GM23338 (cell line): ENCODE results near the gene SF3A1.

Source experiments
- CREB1 ChIP-seq: fragments of 250-450 bp; sonication (Bioruptor Pico); IDR thresholded peaks from 2 replicates; pipeline ENCODE4 v1.5.0; 2020; ENCODE audit warnings: low read depth, mild to moderate bottlenecking, moderate library complexity
- CTCF ChIP-seq, 2 experiments: fragments of 200-600 bp in 1 of 2; sonication (generic) in 1 of 2; conservative IDR thresholded peaks; 2 replicates each; pipeline versions ENCODE4 v1.5.1 to v1.6.1; 2016 to 2017; ENCODE audit warnings: antibody characterized with exemption in 2 of 2, low read depth in 2 of 2, mild to moderate bottlenecking in 2 of 2, moderate library complexity in 1 of 2
- ETS1 ChIP-seq: IDR thresholded peaks from 2 replicates; pipeline ENCODE4 v1.6.1; 2016; ENCODE audit warnings: antibody characterized with exemption
- EZH2 ChIP-seq: fragments of 200-600 bp; sonication (generic); IDR thresholded peaks from one replicate; pipeline ENCODE4 v1.8.0; 2017; ENCODE audit warnings: antibody characterized with exemption, mild to moderate bottlenecking, low read depth; ENCODE audit not compliant: unreplicated experiment
- EZH2phosphoT487 ChIP-seq: fragments of 200-600 bp; sonication (generic); IDR thresholded peaks from one replicate; pipeline ENCODE4 v1.8.1; 2018; ENCODE audit warnings: antibody characterized with exemption; ENCODE audit not compliant: unreplicated experiment
- JUNB ChIP-seq: IDR thresholded peaks from one replicate; pipeline ENCODE4 v1.6.1; 2016; ENCODE audit warnings: antibody characterized with exemption; ENCODE audit not compliant: unreplicated experiment
- NANOG ChIP-seq: IDR thresholded peaks from 2 replicates; pipeline ENCODE4 v1.6.1; 2016; ENCODE audit warnings: antibody characterized with exemption, borderline replicate concordance
- POLR2AphosphoS5 ChIP-seq: IDR thresholded peaks from 2 replicates; pipeline ENCODE4 v1.6.1; 2016; ENCODE audit warnings: antibody characterized with exemption, low read depth
- REST ChIP-seq: IDR thresholded peaks from one replicate; pipeline ENCODE4 v1.6.1; 2018; ENCODE audit warnings: antibody characterized with exemption; ENCODE audit not compliant: unreplicated experiment
- ZNF114 ChIP-seq: fragments of 250-450 bp; sonication (Bioruptor Pico); IDR thresholded peaks from 2 replicates; pipeline ENCODE4 v1.5.0; 2020; ENCODE audit warnings: mild to moderate bottlenecking, moderate library complexity
- ZNF331 ChIP-seq: fragments of 250-450 bp; sonication (Bioruptor Pico); IDR thresholded peaks from 2 replicates; pipeline ENCODE4 v1.5.0; 2020; ENCODE audit warnings: low read depth, mild to moderate bottlenecking, moderate library complexity

GRCh38 chr22:30351226-30351625, 5.5 kb downstream of the SF3A1 start:
- TF ChIP-seq CTCF (conservative IDR thresholded peaks at IDR 0.05; ENCODE audit: low read depth in 2 of 2) (no peak), POLR2AphosphoS5 (no peak), EZH2 (no peak), REST (no peak), CREB1 (CRISPR knock-in tag) (no peak), EZH2phosphoT487 (no peak), ETS1 (no peak), ZNF114 (CRISPR knock-in tag) (no peak), JUNB (no peak), NANOG (no peak), ZNF331 (CRISPR knock-in tag) (no peak)
